ENCODE data around the gene B9D1.

The B9D1 gene, protein sequence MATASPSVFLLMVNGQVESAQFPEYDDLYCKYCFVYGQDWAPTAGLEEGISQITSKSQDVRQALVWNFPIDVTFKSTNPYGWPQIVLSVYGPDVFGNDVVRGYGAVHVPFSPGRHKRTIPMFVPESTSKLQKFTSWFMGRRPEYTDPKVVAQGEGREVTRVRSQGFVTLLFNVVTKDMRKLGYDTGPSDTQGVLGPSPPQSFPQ

DNA sequence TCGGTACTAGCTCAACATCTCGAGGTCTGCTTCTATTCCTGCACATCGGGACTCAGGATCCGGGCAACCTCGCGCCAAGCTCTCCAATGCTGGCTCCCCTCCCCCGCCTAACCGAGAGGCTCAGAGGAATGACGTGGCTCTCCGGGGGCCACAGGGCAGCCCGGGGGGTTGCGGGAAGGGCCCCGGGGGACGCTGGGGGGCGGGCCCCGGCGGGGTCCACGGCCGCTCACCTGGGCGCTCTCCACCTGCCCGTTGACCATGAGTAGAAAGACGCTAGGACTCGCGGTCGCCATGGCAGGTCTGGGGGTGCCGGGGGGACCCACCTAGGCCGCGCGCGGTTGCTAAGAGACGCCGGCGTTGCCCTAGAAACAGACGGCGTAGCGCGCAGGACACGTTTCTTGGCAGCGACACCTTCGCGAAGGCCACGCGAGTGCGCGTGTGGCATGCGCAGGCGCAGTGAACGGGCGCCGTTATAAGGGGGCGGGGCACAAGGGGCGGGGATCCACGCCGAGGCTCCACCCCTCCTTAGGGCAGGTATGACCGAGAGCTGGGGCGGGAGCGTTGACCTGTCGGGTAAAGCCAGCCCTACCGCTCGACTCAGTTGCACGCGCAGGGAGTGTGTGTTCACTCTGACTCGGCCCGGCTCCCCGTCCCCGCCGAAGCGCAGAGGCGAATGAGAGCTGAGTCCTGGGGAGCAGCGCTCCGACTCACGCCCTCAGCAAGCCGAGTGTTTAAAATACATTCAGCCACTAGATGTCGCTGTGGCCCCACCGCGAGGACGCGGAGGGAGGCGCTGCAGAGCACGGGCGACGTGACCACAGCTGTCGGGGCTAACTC lies at the start of gene B9D1:
B9D1 (minus strand) TSS at position 447 of the 837 bp plus-strand sequence; CDS start at position 293, 154 bp downstream.
- peak within 1 kb of the TSS; percentile 65 for H3K4me3 ChIP-seq (ENCODE audit: low read length)
- TF ChIP-seq ZNF274 (IDR thresholded peaks at IDR 0.05; ENCODE audit: low read depth, low read length): no peak

DNA sequence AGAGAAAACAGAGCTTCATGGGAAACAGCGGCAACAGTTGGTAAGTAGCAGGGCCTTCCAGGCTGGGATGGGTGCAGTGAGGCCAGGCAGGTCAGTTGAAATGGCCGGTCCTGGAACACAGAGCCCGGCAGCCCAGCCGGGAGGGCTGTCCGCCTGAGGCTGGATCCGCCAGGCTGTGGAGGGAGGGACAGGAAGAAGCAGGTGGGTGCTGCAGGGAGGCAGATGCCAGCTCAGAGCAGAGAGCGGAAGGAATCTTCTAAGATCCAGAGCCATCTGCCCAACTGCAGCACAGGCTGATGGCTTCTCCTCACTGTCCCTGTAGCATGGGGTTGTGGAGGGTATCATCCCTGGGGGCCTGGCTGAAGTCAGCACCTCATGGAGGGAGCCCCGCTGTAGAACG lies 49.1 kb upstream of the B9D1 start:
- no peak for TF ChIP-seq ZNF274 (IDR thresholded peaks at IDR 0.05; ENCODE audit: low read depth, low read length)
- no peak overlapping the region for H3K4me3 ChIP-seq (ENCODE audit: low read length)

DNA sequence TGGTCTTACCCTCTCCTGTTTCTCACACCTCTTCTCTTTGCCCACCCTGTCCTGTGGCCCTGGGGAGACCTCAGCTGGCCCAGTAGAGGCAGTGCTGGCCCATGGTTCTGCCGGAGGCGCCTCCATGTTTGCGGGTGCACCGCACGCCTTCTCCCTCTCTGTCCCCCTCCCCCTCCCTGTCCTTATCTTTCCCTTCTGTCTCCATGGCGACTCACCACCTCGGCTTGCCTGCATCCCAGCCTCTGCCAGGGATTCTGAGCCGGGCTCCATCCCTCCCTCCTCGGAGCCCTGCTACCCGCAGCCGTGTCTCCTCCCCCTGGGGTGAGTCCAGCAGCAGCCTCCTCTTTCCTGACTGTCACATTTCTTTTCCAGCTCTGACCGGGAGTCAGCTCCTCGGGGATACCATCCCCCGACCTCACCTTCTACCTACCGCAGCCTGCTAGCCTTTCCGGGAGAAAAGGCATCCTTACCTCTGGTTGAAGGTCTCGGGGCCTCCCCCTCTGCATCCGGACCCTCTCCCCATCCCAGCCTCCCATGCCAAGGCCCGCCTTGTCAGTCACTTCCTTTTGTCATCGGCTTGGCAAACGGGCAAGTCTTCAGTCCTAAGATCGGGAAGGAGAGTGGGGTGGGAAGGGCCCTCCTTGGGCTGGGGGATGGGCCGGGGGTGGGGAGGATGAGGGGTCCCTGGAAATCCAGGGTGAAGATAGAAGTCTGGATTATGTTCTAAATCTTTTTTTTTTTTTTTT lies 48.5 kb upstream of the B9D1 start, which contains the start of gene RNF112:
RNF112 (plus strand) TSS at position 358 of the 746 bp plus-strand sequence; CDS start at position 535, 177 bp downstream.
- H3K4me3 ChIP-seq (ENCODE audit: low read length): no peak within 1 kb of the TSS

DNA sequence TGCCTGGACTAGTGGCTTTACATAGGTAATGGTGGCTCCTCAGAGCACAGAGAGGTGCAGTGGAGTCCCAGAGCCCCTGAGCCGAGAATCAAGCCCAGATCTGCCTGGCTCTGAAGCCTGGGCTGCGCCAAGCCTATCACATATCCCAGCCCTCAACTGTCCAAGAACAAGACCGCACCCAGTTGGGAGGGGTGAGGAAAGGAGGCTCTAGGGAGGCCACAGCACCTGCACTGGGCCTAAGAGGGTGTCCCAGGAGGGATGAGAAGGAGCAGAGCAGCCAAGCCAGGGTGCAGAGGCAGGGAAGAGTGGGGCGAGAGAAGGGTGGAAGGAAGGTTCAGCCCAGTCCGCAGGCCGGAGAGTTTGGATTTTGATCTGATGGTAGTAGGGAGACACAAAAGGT lies 47.6 kb upstream of the B9D1 start:
- no peak for TF ChIP-seq ZNF274 (IDR thresholded peaks at IDR 0.05; ENCODE audit: low read depth, low read length)
- no peak overlapping the region for H3K4me3 ChIP-seq (ENCODE audit: low read length)

More for the DNA sequence above, 48.5 kb upstream of the B9D1 start, which contains the start of gene RNF112:
- TF ChIP-seq ZNF274 (IDR thresholded peaks at IDR 0.05; ENCODE audit: low read depth, low read length): no peak

DNA sequence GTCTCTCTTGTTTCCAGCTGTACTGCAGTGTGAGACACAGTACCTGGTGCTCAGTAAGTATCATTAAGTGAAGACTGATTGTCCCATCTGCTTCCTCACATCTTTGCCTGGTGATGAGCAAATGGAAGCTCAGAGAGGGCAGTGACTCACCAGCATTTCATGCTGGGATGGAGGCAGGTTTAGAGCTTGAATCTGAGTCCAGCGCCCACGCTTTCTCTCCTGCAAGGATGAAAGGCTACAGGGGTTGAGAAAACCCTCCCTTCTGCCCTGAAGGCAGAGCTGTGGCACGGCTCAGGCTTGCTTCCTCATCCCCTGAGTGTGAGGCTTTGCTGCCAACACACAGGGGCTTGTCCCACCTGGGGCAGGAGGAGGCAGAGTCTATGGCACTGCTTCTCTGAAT lies 47.0 kb upstream of the B9D1 start:
- no peak overlapping the region for H3K4me3 ChIP-seq (ENCODE audit: low read length)
- no peak for TF ChIP-seq ZNF274 (IDR thresholded peaks at IDR 0.05; ENCODE audit: low read depth, low read length)

DNA sequence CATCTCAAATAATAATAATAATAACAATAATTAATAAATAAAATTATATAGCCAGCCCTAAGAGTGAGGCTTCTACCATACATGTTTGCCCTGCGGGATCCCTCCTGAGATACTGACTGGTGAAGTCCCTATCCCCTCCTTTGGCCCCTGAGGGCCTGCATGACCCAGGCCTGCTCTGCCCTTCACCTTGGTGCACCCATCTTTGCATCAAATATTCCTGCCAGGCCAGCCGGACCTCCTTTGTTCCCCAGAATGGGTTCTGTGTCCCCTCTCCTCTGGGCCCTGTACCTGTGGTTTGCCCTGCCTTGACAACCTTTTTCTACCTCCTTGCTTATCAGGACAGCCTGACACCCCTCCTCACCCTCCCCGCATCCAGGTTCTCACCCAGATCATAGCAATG lies 46.5 kb upstream of the B9D1 start:
- H3K4me3 ChIP-seq (ENCODE audit: low read length): no peak overlapping the region
- no peak for TF ChIP-seq ZNF274 (IDR thresholded peaks at IDR 0.05; ENCODE audit: low read depth, low read length)

DNA sequence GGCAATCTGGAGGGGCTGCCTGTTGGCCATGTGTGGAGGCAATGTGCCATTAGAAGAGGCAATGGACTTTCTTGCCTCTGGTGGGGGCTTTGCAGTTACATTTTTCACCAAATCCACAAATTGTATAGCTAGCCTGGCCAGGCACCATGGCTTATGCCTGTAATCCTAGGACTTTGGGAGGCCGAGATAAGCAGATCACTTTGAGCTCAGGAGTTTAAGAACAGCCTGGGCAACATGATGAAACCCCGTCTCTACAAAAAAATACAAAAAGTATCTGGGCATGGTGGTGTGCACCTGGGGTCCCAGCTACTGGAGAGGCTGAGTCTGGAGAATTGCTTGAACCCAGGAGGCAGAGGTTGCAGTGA lies 45.8 kb upstream of the B9D1 start:
- H3K4me3 ChIP-seq (ENCODE audit: low read length): no peak overlapping the region
- TF ChIP-seq ZNF274 (IDR thresholded peaks at IDR 0.05; ENCODE audit: low read depth, low read length): no peak

DNA sequence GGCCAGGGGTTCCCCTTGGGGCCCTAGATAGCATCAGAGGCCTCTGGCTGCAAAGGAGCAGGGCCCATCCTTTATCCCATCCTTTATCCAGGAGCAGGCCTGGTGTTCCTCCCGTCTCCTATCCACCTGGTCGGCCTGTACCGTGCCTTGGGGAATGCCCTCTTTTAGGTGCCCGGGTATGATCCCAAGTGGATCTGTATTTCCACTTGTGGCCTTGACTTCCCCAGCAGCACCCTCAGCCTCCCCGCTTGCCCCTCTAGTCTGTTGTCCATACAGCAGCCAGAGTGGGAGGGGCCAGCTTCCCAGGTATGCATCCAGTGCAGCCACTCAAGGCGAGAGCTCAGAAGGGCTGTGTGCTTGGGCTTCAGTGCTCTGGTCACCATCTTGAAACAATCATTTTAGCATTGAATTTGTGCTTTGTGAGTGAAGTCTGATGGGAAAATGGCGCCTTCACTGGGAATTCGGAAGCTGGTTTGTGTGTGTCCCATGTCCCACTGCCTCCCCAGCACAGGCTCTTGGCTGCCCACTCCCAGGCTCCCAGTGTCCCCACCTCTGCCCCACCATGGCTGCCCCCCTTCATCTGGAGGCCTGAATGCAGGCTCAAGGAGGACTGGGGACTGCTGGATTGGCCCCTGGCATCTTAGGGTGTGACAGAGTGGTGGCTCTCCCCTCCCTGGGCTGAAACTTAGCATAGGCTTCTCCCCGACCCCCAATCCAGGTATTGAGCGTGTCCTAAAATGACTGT lies 45.2 kb upstream of the B9D1 start:
- no peak overlapping the region for H3K4me3 ChIP-seq (ENCODE audit: low read length)
- no peak for TF ChIP-seq ZNF274 (IDR thresholded peaks at IDR 0.05; ENCODE audit: low read depth, low read length)

DNA sequence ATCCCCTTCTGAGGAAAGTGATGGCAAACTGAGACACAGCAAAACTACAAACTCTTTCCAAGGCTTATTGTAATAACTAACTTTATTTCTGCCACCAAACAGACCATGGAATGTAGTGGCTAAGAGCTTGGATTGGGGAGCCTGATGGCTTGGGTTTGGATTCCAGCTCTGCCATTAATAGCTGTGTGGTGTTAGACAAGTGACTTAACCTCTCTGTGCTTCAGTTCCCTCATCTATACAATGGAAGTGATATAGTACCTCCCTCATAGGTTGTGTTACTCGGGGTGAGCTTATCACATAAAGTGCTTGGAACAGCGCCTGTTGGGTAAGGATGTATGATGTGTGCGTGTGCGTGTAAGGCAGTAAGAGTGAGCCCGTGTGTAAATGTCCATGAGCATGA lies 42.6 kb upstream of the B9D1 start:
- no peak overlapping the region for H3K4me3 ChIP-seq (ENCODE audit: low read length)
- no peak for TF ChIP-seq ZNF274 (IDR thresholded peaks at IDR 0.05; ENCODE audit: low read depth, low read length)

DNA sequence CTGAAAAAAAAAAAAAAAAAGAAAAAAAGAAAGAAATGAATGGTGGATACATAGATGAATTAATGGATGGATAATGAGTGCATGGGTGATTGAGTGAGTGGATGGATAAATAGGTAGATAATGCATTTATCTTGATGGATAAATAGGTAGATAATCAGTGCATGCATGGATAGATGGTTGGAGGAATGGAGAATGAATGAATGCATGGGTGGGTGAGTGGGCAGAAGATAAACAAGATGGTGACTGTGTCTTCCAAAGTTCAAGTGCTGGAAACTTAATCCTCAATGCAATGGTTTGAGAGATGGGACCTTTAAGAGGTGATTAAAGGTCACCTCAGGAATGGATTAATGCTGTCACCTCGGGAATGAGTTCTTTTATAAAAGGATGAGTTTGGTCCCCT lies 41.7 kb upstream of the B9D1 start:
- H3K4me3 ChIP-seq (ENCODE audit: low read length): no peak overlapping the region
- no peak for TF ChIP-seq ZNF274 (IDR thresholded peaks at IDR 0.05; ENCODE audit: low read depth, low read length)

DNA sequence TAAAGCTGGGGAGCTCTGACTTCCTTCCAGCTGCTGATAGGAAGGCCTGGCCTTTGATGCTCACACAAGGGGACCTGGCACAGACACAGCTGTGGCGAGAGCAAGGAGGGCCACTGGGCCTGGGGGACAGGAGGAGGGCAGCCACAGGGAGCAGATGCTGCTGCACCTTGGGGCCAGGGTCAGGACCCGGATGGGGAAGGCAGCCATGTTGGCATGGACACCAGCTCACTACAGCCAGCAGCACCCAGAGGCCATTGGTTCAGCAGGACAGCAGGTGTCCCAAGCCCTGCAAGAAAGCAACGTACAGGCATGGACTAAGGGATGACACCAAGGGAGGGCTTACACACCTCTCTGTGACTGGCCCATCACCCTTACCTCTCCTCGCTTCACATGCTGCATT lies 40.5 kb upstream of the B9D1 start:
- H3K4me3 ChIP-seq (ENCODE audit: low read length): no peak overlapping the region
- no peak for TF ChIP-seq ZNF274 (IDR thresholded peaks at IDR 0.05; ENCODE audit: low read depth, low read length)

DNA sequence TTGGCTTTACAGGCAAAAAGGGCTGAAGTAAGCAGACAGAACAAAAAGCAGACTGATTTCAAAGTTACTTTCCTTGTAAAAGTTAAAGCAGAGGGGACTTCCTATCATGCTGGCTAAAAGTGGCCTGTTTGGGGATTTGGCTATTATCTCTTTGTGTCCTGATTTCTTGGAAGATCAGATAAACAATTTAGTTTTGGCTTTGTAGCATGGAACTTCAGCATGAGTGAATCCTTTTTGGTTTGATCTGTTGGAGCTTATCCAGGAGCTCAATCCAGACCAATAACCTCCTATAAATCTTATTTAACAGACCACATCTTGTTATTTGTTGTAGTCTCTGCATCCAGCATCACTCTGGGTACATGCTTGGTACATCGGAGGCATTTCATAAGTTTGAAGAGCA lies 39.6 kb upstream of the B9D1 start:
- TF ChIP-seq ZNF274 (IDR thresholded peaks at IDR 0.05; ENCODE audit: low read depth, low read length): no peak
- no peak overlapping the region for H3K4me3 ChIP-seq (ENCODE audit: low read length)

DNA sequence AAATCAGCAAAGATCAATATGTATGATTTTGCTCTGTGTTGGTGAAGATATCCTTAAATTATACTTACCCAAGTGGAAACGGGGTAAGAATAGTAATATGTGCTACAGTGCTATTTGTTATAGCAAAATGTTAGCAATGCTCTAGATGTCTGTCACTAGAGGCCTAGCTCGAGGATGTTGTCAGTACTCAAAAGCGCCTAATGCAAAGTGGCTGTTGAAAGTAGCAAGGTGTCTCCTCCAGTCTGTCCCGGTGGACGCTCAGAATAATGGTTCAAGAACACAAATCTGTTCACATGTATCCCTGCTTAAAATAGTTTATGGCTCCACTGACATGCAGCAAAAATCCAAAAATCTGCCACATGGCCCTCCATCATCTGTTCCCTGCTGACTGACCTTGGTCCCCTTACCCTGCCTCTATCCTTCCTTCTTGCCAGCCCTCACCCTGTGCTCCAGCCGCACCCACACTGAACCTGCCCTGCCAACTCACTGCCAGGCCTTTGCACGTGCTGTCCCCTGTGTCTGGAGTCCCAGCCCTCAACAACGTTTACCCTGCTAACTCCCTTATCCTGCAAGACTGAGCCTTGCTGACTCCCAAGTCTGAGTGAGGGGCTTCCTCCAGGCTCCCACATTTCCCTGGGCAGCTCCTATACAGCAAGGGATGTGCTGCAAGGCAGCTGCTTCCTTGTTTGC lies 38.9 kb upstream of the B9D1 start:
- TF ChIP-seq ZNF274 (IDR thresholded peaks at IDR 0.05; ENCODE audit: low read depth, low read length): no peak

More for the DNA sequence above, 38.9 kb upstream of the B9D1 start:
- H3K4me3 ChIP-seq (ENCODE audit: low read length): no peak overlapping the region
